ENCODE data around the gene PTF1A.

Gene PTF1A

DNA sequence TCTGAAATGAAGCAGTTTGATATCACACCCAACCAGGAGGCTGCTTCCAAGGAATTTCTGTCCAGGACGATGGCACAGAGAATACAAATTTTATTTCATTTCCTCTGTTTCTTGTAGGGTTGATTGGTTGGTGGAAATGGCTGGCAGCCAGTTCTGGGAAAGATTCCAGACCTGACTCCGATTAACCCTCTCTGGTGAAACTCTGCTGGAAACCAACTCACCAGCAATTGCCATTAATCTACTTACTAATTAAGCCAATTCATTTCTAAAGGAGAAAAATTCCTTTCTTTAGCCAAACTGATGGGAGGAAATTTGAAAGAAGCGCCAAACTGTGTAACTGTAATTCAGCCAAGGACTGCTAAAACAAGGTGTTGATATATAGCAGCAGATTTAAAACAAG, 10.7 kb downstream of the PTF1A start:
- H2BK12ac ChIP-seq (ENCODE audit: low read length in 2 of 2) = no peak overlapping the region
- H4K91ac ChIP-seq (ENCODE audit: low read length) = no peak overlapping the region

DNA sequence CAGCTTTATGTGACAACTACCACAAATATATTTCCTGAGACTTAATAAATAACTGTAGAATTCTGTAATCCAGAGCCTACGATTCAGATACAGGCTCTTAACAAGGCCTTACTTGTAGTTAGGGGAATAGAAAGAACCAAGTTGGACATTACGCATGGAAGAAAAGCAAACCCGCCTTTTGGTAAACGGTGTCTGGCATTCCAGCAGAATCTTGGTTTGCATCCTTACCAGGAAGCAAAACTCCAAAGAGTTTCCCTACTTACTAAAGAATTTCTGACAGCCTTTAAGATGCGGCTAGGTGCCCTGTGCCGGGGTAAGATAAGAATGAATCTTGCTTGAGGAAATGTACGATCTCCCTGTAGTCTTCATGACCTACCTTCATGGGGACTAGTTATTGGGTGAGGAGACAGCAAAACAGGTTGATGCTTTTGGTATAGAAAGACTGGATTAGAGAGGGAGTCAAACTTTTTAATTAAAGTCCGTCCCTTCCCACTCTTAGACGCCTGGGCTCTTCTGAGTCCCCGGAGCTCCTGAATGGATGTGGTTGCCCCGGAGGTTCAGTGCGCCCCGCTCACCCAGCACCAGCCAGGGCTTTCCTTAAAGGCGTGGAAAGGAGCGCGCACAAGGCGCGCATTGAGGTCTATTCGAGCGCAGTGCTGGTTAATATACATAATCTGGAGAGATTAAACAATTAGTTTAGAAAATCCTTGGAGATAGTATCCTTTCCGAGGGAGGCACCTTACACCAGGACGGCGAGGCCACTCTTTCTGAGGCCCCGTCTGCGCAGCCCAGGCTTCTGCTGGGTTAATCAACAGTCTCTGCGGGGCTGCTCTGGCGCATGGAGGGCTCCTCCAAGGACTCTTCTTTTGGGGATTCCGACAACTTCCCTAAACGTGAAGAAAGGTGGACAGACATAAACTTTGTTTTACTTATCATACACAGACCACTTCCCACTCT, 11.5 kb downstream of the PTF1A start:
- Histone ChIP-seq H3K79me1 (replicated peaks; ENCODE audit: low read length, poor library complexity, severe bottlenecking) (no peaks in the 10 kb centered on the region), H3K9ac (ENCODE audit: low read length) (no peak overlapping the region), H2BK15ac (ENCODE audit: low read depth, poor library complexity, severe bottlenecking) (no peak overlapping the region), H2AFZ (ENCODE audit: low read depth, low read length) (no peak overlapping the region), H4K8ac (ENCODE audit: low read length) (no peak overlapping the region), H3K4ac (ENCODE audit: low read depth in 1 of 2, low read length in 2 of 2) (no peak overlapping the region), H2BK120ac (ENCODE audit: low read depth, low read length) (no peak overlapping the region), H4K91ac (ENCODE audit: low read length) (no peak overlapping the region), H2BK12ac (ENCODE audit: low read length in 2 of 2) (no peak overlapping the region), H3K27me3 (ENCODE audit: control insufficient read depth in 1 of 2, insufficient read depth in 1 of 2, low read length in 2 of 2) (peaks cover 66 to 71% of the 10 kb centered on the region in 2 experiments), H2BK5ac (ENCODE audit: low read depth, low read length, poor library complexity, severe bottlenecking) (no peak overlapping the region), H3K14ac (ENCODE audit: low read length in 2 of 2) (no peak overlapping the region), H3K23ac (ENCODE audit: low read length in 2 of 2) (no peak overlapping the region), H3K4me1 (ENCODE audit: control insufficient read depth, insufficient read depth, low read depth, low read length) (no peaks in the 10 kb centered on the region), H3K4me3 (ENCODE audit: insufficient read depth in 1 of 2, low read depth in 1 of 2, low read length in 2 of 2) (no peak overlapping the region), H3K9me3 (ENCODE audit: control insufficient read depth, low read length) (no peaks in the 10 kb centered on the region), H3K18ac (ENCODE audit: low read depth in 1 of 2, low read length in 2 of 2) (no peak overlapping the region), H2AK5ac (ENCODE audit: low read length, severe bottlenecking) (no peak overlapping the region), H3K4me2 (ENCODE audit: low read length, poor library complexity, severe bottlenecking) (no peak overlapping the region), H3K27ac (ENCODE audit: low read length, poor library complexity, severe bottlenecking) (no peak overlapping the region), H3K36me3 (ENCODE audit: control insufficient read depth in 1 of 2, insufficient read depth in 2 of 2, low read depth in 1 of 2, low read length in 2 of 2) (no peaks in the 10 kb centered on the region)
- no peak for DNase-seq
- 16% methylated on average over 29 of the region's 29 CpGs for WGBS

More for the DNA sequence above, 10.7 kb downstream of the PTF1A start:
- Histone ChIP-seq H3K4me2 (ENCODE audit: low read length, poor library complexity, severe bottlenecking) (no peak overlapping the region), H3K14ac (ENCODE audit: low read length in 2 of 2) (no peak overlapping the region), H3K79me1 (replicated peaks; ENCODE audit: low read length, poor library complexity, severe bottlenecking) (no peaks in the 10 kb centered on the region), H2BK120ac (ENCODE audit: low read depth, low read length) (no peak overlapping the region), H2AK5ac (ENCODE audit: low read length, severe bottlenecking) (no peak overlapping the region), H3K9me3 (ENCODE audit: control insufficient read depth, low read length) (no peaks in the 10 kb centered on the region), H3K36me3 (ENCODE audit: control insufficient read depth in 1 of 2, insufficient read depth in 2 of 2, low read depth in 1 of 2, low read length in 2 of 2) (no peaks in the 10 kb centered on the region), H2BK15ac (ENCODE audit: low read depth, poor library complexity, severe bottlenecking) (no peak overlapping the region), H2AFZ (ENCODE audit: low read depth, low read length) (no peak overlapping the region), H2BK5ac (ENCODE audit: low read depth, low read length, poor library complexity, severe bottlenecking) (no peak overlapping the region), H3K23ac (ENCODE audit: low read length in 2 of 2) (no peak overlapping the region), H3K4ac (ENCODE audit: low read depth in 1 of 2, low read length in 2 of 2) (no peak overlapping the region), H3K27ac (ENCODE audit: low read length, poor library complexity, severe bottlenecking) (no peak overlapping the region), H3K27me3 (ENCODE audit: control insufficient read depth in 1 of 2, insufficient read depth in 1 of 2, low read length in 2 of 2) (peaks cover 75 to 79% of the 10 kb centered on the region in 2 experiments), H3K18ac (ENCODE audit: low read depth in 1 of 2, low read length in 2 of 2) (no peak overlapping the region), H3K9ac (ENCODE audit: low read length) (no peak overlapping the region), H3K4me3 (ENCODE audit: insufficient read depth in 1 of 2, low read depth in 1 of 2, low read length in 2 of 2) (no peak overlapping the region), H4K8ac (ENCODE audit: low read length) (no peak overlapping the region), H3K4me1 (ENCODE audit: control insufficient read depth, insufficient read depth, low read depth, low read length) (no peaks in the 10 kb centered on the region)
- DNase-seq = no peak
- 0% methylated on average over 1 of the region's 3 CpGs for WGBS

DNA sequence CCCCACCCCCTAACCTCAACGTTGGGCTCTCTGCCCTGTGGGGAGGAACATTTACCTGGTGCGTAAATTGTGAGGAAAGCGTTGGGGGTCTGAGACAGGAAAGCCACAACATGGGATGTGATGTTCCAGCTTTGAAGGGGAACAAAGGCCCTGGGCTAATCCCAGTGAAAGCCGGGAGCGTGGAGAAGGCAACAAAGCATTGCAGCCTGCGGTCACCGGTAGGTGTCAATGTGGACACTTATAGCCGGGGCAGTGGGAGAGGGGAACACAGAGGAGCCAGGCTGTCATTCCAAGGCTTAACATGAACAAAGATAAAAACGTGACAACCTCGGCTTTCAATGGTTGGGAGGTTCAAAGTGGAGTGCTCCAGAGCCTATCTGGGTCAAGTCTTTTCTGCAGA, 12.7 kb downstream of the PTF1A start:
- no peak overlapping the region for H3K9ac ChIP-seq (ENCODE audit: low read length)
- no peak overlapping the region for H2AK5ac ChIP-seq (ENCODE audit: low read length, severe bottlenecking)
- no peak overlapping the region for H4K91ac ChIP-seq (ENCODE audit: low read length)
- no peak overlapping the region for H2BK5ac ChIP-seq (ENCODE audit: low read depth, low read length, poor library complexity, severe bottlenecking)
- no peak for DNase-seq
- no peak overlapping the region for H3K4ac ChIP-seq (ENCODE audit: low read depth in 1 of 2, low read length in 2 of 2)
- 8% methylated on average over 10 of the region's 10 CpGs for WGBS
- no peak overlapping the region for H2BK12ac ChIP-seq (ENCODE audit: low read length in 2 of 2)
- H3K4me3 ChIP-seq (ENCODE audit: insufficient read depth in 1 of 2, low read depth in 1 of 2, low read length in 2 of 2) = peak overlapping the region in 1 of 2 experiments; percentile 28
- H3K4me1 ChIP-seq (ENCODE audit: control insufficient read depth, insufficient read depth, low read depth, low read length) = no peaks in the 10 kb centered on the region
- H2BK15ac ChIP-seq (ENCODE audit: low read depth, poor library complexity, severe bottlenecking) = no peak overlapping the region
- no peak overlapping the region for H3K27ac ChIP-seq (ENCODE audit: low read length, poor library complexity, severe bottlenecking)
- no peaks in the 10 kb centered on the region for H3K79me1 ChIP-seq (replicated peaks; ENCODE audit: low read length, poor library complexity, severe bottlenecking)
- no peak overlapping the region for H4K8ac ChIP-seq (ENCODE audit: low read length)
- no peaks in the 10 kb centered on the region for H3K9me3 ChIP-seq (ENCODE audit: control insufficient read depth, low read length)
- no peaks in the 10 kb centered on the region for H3K36me3 ChIP-seq (ENCODE audit: control insufficient read depth in 1 of 2, insufficient read depth in 2 of 2, low read depth in 1 of 2, low read length in 2 of 2)
- no peak overlapping the region for H3K14ac ChIP-seq (ENCODE audit: low read length in 2 of 2)
- no peak overlapping the region for H2AFZ ChIP-seq (ENCODE audit: low read depth, low read length)
- no peak overlapping the region for H2BK120ac ChIP-seq (ENCODE audit: low read depth, low read length)
- H3K4me2 ChIP-seq (ENCODE audit: low read length, poor library complexity, severe bottlenecking) = no peak overlapping the region
- H3K18ac ChIP-seq (ENCODE audit: low read depth in 1 of 2, low read length in 2 of 2) = no peak overlapping the region
- H3K27me3 ChIP-seq (ENCODE audit: control insufficient read depth in 1 of 2, insufficient read depth in 1 of 2, low read length in 2 of 2) = peaks cover 55 to 60% of the 10 kb centered on the region in 2 experiments
- no peak overlapping the region for H3K23ac ChIP-seq (ENCODE audit: low read length in 2 of 2)

DNA sequence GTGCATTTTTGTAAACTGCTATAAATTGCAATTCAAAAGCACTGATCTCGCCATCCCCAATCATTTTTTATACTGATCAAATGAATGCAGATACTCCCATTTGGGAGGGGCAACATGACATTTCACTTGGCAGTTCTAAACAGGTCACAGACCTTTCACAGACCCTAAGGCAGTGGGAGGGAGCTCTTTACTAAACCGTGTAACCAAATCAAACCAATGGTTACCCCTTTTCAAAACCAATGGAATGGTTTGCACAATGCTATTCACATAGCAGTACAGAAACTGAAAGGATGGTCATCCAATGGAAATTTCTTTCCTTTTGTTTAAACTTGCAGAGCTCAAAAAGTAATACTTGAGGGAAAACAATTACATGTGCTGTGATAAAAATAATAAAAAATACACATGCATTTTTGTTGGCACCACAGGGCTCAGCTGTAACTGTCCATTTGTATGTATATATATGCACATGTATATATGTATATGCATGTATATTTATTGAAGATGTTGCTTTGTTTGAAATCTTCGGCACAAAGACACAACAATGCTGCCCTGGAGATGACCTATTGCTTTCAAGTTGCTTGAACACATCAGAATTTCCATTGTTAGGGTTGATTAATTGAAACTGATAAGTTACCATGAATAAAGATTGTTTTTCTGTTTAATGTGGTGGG, 14.0 kb downstream of the PTF1A start:
- Histone ChIP-seq H2BK15ac (ENCODE audit: low read depth, poor library complexity, severe bottlenecking) (no peak overlapping the region), H2BK12ac (ENCODE audit: low read length in 2 of 2) (no peak overlapping the region), H3K4me3 (ENCODE audit: insufficient read depth in 1 of 2, low read depth in 1 of 2, low read length in 2 of 2) (no peak overlapping the region), H3K14ac (ENCODE audit: low read length in 2 of 2) (no peak overlapping the region), H2AK5ac (ENCODE audit: low read length, severe bottlenecking) (no peak overlapping the region), H3K9me3 (ENCODE audit: control insufficient read depth, low read length) (no peaks in the 10 kb centered on the region), H2BK5ac (ENCODE audit: low read depth, low read length, poor library complexity, severe bottlenecking) (no peak overlapping the region), H2AFZ (ENCODE audit: low read depth, low read length) (no peak overlapping the region), H3K27ac (ENCODE audit: low read length, poor library complexity, severe bottlenecking) (no peak overlapping the region), H3K27me3 (ENCODE audit: control insufficient read depth in 1 of 2, insufficient read depth in 1 of 2, low read length in 2 of 2) (peaks cover 41 to 50% of the 10 kb centered on the region in 2 experiments), H3K4me2 (ENCODE audit: low read length, poor library complexity, severe bottlenecking) (no peak overlapping the region), H3K18ac (ENCODE audit: low read depth in 1 of 2, low read length in 2 of 2) (no peak overlapping the region), H3K79me1 (replicated peaks; ENCODE audit: low read length, poor library complexity, severe bottlenecking) (no peaks in the 10 kb centered on the region), H4K8ac (ENCODE audit: low read length) (no peak overlapping the region), H3K4me1 (ENCODE audit: control insufficient read depth, insufficient read depth, low read depth, low read length) (no peaks in the 10 kb centered on the region), H4K91ac (ENCODE audit: low read length) (no peak overlapping the region), H3K36me3 (ENCODE audit: control insufficient read depth in 1 of 2, insufficient read depth in 2 of 2, low read depth in 1 of 2, low read length in 2 of 2) (no peaks in the 10 kb centered on the region), H2BK120ac (ENCODE audit: low read depth, low read length) (no peak overlapping the region), H3K9ac (ENCODE audit: low read length) (no peak overlapping the region), H3K23ac (ENCODE audit: low read length in 2 of 2) (no peak overlapping the region), H3K4ac (ENCODE audit: low read depth in 1 of 2, low read length in 2 of 2) (no peak overlapping the region)
- 63% methylated on average over 3 of the region's 3 CpGs for whole genome bisulfite sequencing
- no peak for DNase-seq

Measured in mesenchymal stem cell (in vitro differentiated cells and primary cell).